IPS-18a (cell line): ENCODE results near the gene GPRC5D.

ENCODE experiments used
- H3K27ac ChIP-seq: one replicate; pipeline ENCODE4 v1.5.1; 2013; ENCODE audit warnings: low read length
- H3K27me3 ChIP-seq: one replicate; pipeline ENCODE4 v1.6.1; 2013; ENCODE audit warnings: mild to moderate bottlenecking, low read length; ENCODE audit not compliant: control insufficient read depth, insufficient read depth
- H3K36me3 ChIP-seq: one replicate; pipeline ENCODE4 v1.6.1; 2013; ENCODE audit warnings: low read depth, low read length; ENCODE audit not compliant: control insufficient read depth
- H3K4me1 ChIP-seq: one replicate; pipeline ENCODE4 v1.6.1; 2013; ENCODE audit warnings: low read depth, low read length; ENCODE audit not compliant: control insufficient read depth
- H3K4me3 ChIP-seq: one replicate; pipeline ENCODE4 v1.5.1; 2013; ENCODE audit warnings: low read length
- H3K9ac ChIP-seq: one replicate; pipeline ENCODE4 v1.6.1; 2013; ENCODE audit warnings: mild to moderate bottlenecking, low read length, moderate library complexity
- H3K9me3 ChIP-seq: one replicate; pipeline ENCODE4 v1.6.1; 2013; ENCODE audit warnings: low read depth, low read length; ENCODE audit not compliant: control insufficient read depth

Gene GPRC5D

DNA sequence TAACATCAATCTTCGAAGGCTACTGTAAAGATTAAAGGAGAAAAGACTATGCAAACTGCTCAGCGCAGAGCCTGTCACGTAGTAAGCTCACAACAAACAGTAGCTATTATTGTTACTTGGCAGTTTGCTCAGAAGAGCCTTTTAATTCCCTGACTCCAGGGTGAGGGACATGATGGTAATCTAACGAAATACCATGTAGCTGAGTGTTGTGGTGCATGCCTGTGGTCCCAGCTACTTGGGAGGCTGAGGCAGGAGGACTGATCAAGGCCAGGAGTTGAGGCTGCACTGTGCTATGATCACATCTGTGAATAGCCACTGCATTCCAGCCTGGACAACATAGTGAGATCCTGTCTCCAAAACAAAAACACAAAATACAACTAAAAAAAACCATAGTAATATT is 25.3 kb upstream of the GPRC5D start:
- no peak overlapping the region for H3K4me3 ChIP-seq
- no peaks in the 10 kb centered on the region for H3K9me3 ChIP-seq
- no peaks in the 10 kb centered on the region for H3K4me1 ChIP-seq
- H3K27ac ChIP-seq: no peak overlapping the region
- H3K9ac ChIP-seq: no peak overlapping the region
- H3K27me3 ChIP-seq: no peaks in the 10 kb centered on the region
- H3K36me3 ChIP-seq: peaks cover 19% of the 10 kb centered on the region

DNA sequence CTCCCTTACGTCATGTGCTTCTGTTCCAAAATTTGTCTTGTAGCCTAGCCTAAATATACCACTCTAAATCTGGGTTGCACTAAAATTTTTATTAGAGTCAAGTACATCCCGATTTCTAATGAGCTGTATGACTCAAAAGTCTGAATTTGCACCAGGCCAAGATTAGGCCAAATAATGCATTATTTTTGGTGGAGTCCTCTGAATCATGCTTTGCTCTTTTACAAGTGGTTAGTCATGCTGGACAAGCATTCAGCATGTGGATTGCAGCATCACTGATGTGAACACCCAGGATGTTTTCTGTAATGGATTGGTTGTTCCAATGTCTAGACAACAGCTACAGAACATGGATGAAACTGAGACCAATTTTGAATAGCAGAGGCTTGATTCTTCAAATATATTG is 24.4 kb upstream of the GPRC5D start:
- no peak overlapping the region for H3K27ac ChIP-seq
- no peaks in the 10 kb centered on the region for H3K4me1 ChIP-seq
- no peak overlapping the region for H3K9ac ChIP-seq
- no peaks in the 10 kb centered on the region for H3K9me3 ChIP-seq
- no peak overlapping the region for H3K4me3 ChIP-seq
- peaks cover 19% of the 10 kb centered on the region for H3K36me3 ChIP-seq
- no peaks in the 10 kb centered on the region for H3K27me3 ChIP-seq

DNA sequence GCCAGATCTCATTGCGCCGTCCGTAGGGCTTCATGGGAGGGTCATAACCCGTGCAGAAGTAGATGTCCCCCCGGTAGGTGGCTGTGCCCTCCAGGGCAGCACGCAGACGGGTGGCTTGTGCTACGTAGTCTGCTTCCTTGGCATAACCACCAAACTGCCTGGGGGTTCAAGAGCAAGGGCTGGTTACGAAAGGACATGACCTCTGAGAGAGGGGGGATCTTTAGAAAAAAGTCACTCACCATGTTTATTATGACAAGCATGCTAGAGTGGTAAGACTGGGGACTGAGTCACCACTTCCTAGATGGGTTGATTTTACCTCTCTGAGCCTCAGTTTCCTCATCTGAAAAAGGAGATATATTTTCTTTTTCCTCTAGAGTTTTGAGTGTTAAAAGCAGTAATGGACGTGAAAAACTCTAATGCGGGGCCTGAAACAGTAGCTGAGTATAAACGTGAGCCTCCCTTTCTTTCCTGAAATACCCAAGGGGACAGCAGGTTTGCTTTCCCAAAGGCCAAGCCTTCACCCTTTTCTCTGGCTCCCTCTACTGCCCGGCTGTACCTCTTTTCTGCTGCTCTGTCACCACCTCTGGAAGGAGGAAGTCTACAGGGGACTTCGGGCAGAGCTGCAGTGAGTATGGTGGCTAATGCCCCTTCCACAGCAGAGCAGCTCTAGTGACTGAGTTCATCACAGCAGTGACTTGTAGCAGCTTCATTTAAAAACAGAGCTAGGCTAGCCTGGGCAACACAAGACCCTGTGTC is 23.5 kb upstream of the GPRC5D start:
- no peak overlapping the region for H3K27ac ChIP-seq
- no peak overlapping the region for H3K4me3 ChIP-seq
- no peaks in the 10 kb centered on the region for H3K4me1 ChIP-seq
- no peaks in the 10 kb centered on the region for H3K9me3 ChIP-seq
- no peak overlapping the region for H3K9ac ChIP-seq
- no peaks in the 10 kb centered on the region for H3K27me3 ChIP-seq
- peaks cover 19% of the 10 kb centered on the region for H3K36me3 ChIP-seq

DNA sequence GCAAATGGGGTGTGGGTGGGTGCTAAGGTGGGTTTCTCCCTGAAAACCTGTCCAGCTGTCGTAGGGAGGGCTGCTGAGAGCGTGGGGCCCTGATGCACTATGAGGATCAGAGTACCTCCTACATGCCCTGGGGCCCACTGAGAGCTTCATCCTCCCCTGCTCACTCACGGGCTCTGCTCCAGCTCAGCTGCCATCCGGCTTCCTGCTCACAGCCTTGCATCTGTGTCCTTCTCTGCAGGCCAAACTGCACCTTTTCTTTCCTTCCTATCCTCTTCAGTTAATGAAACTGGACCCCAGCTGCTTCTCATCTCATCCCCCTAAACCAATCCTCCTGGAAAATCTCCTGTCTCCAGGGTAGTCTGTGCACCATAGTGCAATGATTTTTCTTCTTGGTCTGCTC is 22.2 kb upstream of the GPRC5D start:
- no peaks in the 10 kb centered on the region for H3K4me1 ChIP-seq
- H3K27ac ChIP-seq: no peak overlapping the region
- H3K27me3 ChIP-seq: no peaks in the 10 kb centered on the region
- no peaks in the 10 kb centered on the region for H3K9me3 ChIP-seq
- no peak overlapping the region for H3K4me3 ChIP-seq
- H3K36me3 ChIP-seq: peaks cover 19% of the 10 kb centered on the region
- H3K9ac ChIP-seq: no peak overlapping the region

DNA sequence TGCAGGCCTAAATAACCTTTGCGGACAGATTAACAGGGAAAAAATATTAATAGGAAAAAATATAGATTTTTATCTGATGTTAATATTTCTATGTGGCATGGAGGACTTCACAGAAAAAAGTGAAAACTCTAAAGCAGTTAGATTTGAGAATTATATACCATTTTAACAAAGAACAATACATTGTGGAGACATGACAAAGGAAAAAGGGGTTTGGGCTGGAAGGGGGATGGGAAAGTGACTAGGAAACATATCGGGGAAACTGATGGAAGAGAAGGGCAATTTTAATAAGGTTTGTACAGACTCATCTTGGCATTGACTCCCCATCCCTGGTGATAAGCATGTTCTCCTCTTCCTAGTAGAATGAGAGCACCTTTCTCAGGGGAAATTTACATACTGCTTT is 21.0 kb upstream of the GPRC5D start:
- Histone ChIP-seq H3K4me3 (no peak overlapping the region), H3K4me1 (no peaks in the 10 kb centered on the region), H3K27ac (no peak overlapping the region), H3K9ac (no peak overlapping the region), H3K9me3 (no peaks in the 10 kb centered on the region), H3K36me3 (peaks cover 19% of the 10 kb centered on the region), H3K27me3 (no peaks in the 10 kb centered on the region)

DNA sequence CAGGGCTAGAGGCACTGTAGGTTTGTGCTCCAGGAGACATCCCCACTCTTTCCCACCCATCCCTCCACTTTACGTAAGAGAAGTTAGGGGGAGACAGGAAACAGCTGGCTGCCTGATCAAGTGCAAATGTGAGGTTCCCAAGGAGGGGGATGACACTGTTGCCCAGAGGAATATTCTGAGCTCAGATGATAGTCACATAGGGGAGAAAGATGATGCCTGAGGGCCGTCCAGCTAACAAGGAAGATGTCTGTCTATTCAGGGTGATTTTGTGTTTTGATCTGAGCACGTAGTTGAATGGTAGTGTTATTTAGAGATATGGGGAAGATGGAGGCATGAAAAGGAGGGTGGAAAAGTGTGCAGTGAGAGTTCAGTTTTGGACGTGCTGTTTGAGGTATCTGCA is 13.9 kb upstream of the GPRC5D start:
- Histone ChIP-seq H3K27me3 (no peaks in the 10 kb centered on the region), H3K4me3 (no peak overlapping the region), H3K4me1 (no peaks in the 10 kb centered on the region), H3K27ac (no peak overlapping the region), H3K9ac (no peak overlapping the region), H3K9me3 (no peaks in the 10 kb centered on the region), H3K36me3 (no peaks in the 10 kb centered on the region)

DNA sequence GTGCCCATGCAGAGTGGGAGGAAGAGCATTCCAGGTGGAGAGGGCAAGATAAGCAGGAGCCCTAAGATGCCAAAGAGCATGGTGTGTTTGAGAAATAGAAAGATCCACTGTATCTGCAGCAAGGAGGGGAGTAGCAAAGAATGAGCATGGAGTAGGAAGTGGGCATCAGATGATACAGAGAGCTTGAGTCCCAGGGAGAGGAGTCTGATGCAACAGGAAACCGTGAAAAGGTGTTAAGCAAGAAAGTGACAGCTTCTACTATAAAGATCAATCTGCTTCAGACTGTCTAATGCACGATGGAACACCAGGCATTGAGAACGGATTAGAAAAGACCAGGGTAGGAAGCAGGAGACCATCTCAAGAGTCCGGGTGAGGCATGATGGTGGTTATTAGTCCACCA is 12.3 kb upstream of the GPRC5D start:
- H3K4me3 ChIP-seq: no peak overlapping the region
- H3K9me3 ChIP-seq: no peaks in the 10 kb centered on the region
- no peaks in the 10 kb centered on the region for H3K36me3 ChIP-seq
- no peak overlapping the region for H3K27ac ChIP-seq
- no peak overlapping the region for H3K9ac ChIP-seq
- H3K27me3 ChIP-seq: no peaks in the 10 kb centered on the region
- no peaks in the 10 kb centered on the region for H3K4me1 ChIP-seq

DNA sequence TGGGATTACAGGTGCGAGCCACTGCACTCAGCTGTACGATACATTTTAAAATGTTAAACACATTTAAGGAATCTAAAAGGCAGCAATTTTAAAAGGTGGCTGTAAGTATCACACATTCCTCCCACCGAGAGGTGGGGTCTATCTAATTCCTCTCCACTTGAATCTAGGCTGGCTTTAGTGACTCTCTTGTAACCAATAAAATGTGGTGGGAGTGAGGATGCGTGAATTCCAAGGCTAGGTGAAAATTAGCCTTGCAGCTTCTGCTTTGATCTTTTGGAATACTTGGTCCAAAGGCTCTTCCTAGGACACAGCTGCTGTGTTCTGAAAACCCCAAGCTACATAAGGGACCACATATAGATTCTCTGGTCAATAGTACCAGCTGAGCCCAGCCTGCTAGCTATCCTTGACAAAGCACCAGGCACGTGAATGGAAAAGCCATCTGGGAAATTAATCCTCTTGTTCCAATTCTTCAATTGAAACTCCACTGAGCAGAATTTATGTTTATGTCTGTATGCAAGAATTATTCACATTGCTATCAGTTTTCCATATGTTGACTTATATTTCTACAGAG is 8.8 kb upstream of the GPRC5D start:
- no peak overlapping the region for H3K9ac ChIP-seq
- no peaks in the 10 kb centered on the region for H3K4me1 ChIP-seq
- no peak overlapping the region for H3K27ac ChIP-seq
- H3K27me3 ChIP-seq: no peaks in the 10 kb centered on the region
- H3K4me3 ChIP-seq: no peak overlapping the region
- no peaks in the 10 kb centered on the region for H3K9me3 ChIP-seq
- H3K36me3 ChIP-seq: no peaks in the 10 kb centered on the region

DNA sequence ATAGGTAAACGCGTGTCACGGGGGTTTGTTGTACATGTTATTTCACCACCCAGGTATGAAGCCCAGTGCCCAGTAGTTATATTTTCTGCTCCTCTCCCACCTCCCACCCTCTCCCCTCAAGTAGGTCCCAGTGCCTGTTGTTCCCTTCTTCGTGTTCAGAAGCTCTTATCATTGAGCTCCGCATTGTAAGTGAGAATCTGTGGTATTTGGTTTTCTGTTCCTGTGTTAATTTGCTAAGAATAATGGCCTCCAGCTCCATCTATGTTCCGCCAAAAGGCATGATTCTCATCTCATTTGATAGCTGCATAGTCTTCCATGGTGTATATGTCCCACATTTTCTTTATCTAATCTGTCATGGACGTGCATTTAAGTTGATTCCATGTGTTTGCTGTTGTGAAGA is 6.9 kb upstream of the GPRC5D start:
- H3K9me3 ChIP-seq: no peaks in the 10 kb centered on the region
- no peaks in the 10 kb centered on the region for H3K4me1 ChIP-seq
- no peaks in the 10 kb centered on the region for H3K27me3 ChIP-seq
- H3K27ac ChIP-seq: no peak overlapping the region
- no peak overlapping the region for H3K4me3 ChIP-seq
- no peak overlapping the region for H3K9ac ChIP-seq
- no peaks in the 10 kb centered on the region for H3K36me3 ChIP-seq

DNA sequence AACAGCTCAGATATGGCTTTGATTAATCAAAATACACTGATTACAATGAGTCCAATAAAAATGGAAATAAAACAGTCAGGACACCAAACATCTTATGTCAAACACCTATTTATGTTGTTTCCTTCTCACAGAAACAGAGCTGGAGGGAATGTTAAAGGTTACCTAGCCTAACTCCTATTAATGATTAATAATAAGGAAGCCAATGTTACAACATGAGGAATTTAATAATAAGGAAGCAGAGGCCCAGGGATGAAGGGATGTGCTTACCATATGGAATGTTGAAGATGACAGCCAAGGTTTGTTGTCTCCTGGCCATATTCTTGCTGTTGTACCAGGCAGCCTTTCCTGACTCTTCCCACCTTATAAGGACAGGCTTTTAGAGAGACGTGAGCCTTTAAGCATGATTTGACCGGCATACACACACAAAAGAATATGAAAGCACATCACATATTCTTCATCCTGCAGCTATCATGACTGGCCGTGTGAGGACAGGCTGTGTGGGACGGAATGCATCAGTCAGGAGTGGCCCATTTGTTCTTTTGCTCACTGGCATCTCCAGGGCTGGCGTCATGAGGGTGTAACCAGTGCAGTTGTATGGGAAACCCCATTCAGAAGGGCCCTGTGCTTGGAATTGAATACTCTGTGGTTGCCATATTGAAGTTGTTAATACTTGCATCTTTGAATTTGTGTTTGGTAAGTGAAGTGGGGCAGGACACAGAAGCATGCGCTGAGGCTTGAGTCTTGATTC is 3.1 kb upstream of the GPRC5D start:
- Histone ChIP-seq H3K36me3 (no peaks in the 10 kb centered on the region), H3K27ac (no peak overlapping the region), H3K4me3 (no peak overlapping the region), H3K9me3 (no peaks in the 10 kb centered on the region), H3K9ac (no peak overlapping the region), H3K4me1 (no peaks in the 10 kb centered on the region), H3K27me3 (no peaks in the 10 kb centered on the region)

DNA sequence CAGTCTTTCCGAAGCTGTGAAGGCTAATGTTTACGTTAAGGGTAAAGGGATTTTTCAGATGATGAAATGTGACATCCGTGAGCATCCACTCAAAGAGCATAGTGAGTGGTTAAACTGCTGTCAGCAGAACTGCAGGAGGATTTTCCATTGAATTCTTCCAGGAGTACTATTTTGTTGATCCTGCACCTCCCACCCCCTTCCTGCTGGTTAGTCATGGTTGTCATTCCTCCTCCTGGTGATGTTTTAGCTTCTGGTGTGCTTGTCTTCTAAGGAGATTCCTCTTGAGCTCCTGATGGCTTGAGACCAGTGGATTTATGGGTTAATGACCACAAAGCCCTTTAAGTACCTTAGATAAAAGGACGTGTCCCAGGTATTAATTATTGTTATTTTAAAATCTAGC is 2.4 kb upstream of the GPRC5D start:
- Histone ChIP-seq H3K27me3 (no peaks in the 10 kb centered on the region), H3K9ac (no peak overlapping the region), H3K4me3 (no peak overlapping the region), H3K4me1 (no peaks in the 10 kb centered on the region), H3K27ac (no peak overlapping the region), H3K9me3 (no peaks in the 10 kb centered on the region), H3K36me3 (no peaks in the 10 kb centered on the region)

DNA sequence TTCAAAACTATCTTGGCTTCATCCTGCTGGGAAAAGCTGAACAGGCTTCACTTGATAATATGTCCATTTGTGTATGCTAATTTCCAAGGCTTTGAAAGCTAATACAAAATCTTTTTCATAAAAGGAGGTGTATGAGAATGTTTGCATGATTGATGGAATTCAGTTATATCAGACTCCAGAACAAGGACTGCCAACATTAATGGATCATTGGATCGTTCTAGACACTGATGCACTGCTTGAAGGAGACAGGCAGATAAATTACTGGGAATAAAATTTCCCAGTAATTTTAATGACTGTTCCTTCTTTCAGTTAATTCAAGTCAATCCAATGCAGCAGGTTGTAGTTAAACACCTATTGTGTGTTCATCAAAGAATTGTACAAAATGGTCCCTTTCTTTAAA is 466 bp downstream of the GPRC5D start:
- no peak overlapping the region for H3K9ac ChIP-seq
- H3K4me3 ChIP-seq: no peak overlapping the region
- H3K9me3 ChIP-seq: no peaks in the 10 kb centered on the region
- H3K36me3 ChIP-seq: no peaks in the 10 kb centered on the region
- no peaks in the 10 kb centered on the region for H3K27me3 ChIP-seq
- H3K4me1 ChIP-seq: no peaks in the 10 kb centered on the region
- no peak overlapping the region for H3K27ac ChIP-seq
